ENCODE data around the gene KRT26. TPM values are rescaled to one million over a fixed set of nuclear protein-coding genes. Genes with fewer than 3 reads are reported as not detected.

KRT26 gene
- not detected in 2 replicates for total RNA-seq

GRCh38 chr17:40772101-40772500 lies at the start of gene KRT26:
TSS of gene KRT26 (minus strand) at chr17:40772201. CDS start at chr17:40772113, 88 bp downstream.

DNA sequence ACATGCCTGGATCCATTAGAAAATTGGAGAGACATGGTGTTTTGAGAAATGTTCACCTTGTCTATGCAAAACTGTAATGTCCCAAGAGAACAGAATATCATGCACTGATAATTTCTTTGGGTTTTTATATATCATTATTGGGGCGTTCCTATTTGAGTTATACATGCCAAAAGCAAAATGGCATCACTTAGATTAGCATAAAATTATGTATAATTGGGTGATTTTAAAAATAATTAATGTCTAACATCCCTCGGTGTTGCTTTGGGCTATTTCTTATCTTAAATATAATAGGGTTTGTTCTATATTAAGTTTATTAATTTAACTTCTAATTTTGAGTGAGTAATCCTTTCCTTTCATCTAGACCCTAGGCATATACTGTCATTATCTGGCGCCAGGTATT lies 27.9 kb upstream of the KRT26 start, which contains the start of gene KRT28:
TSS of gene KRT28 (minus strand) at position 101 of the 400 bp plus-strand sequence. CDS start at position 35, 66 bp downstream.

DNA sequence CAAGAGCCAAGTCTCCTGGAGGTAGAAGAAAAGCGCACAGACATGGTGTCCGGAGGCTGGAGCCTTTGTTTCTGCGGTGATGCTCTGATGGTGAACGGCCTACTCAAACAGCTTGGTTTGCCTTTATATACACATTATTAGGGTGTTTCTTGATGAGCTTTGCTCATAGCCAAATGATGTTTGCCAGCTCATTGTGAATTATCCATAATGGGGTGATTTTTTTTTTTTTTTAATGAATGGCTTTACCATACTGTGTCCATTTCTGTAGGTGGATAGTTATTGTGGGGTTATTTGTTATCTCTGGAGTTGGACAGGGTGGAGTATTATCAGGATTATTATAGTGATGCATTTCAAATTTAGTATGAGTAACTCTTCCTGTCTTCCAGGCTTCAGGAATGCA lies 10.4 kb upstream of the KRT26 start, which contains the start of gene KRT27:
TSS of gene KRT27 (minus strand) at position 101 of the 400 bp plus-strand sequence. CDS start at position 44, 57 bp downstream.

DNA sequence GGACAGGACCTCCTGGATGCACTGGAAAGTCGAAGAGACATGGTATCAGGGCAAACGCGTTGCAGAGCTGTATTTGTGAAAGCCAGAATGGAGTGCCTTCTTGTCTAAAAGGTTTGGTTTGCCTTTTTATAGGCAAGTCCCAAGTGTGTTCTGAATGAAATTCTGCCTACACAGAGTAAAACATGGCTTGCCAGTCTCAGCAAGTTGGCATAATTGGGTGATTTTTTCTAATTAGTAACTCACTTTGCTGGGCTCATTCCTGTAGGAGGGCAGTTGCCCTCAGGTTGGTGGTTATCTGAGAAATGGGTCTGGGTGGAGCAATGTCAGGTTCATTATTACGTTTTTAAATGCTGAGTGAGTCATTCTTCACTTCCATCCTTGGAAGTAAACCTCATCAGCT lies 16.8 kb downstream of the KRT26 start, which contains the start of gene KRT25:
TSS of gene KRT25 (minus strand) at position 101 of the 400 bp plus-strand sequence. CDS start at position 41, 60 bp downstream.

Other genes starting within 250 kb of the KRT26 start
- gene CCR7, start 206.7 kb downstream of the KRT26 start, total RNA-seq: not detected in 2 replicates
- gene SMARCE1, start 124.4 kb downstream of the KRT26 start, total RNA-seq: 90.9 and 91.8 TPM in 2 replicates
- not detected in 2 replicates for gene KRT222, start 107.0 kb downstream of the KRT26 start, total RNA-seq
- gene KRT24, start 68.4 kb downstream of the KRT26 start, total RNA-seq: not detected in 2 replicates
- not detected in 2 replicates for gene KRT25, start 16.9 kb downstream of the KRT26 start, total RNA-seq
- gene KRT27, start 10.3 kb upstream of the KRT26 start, total RNA-seq: not detected in 2 replicates
- not detected in 2 replicates for gene KRT28, start 27.8 kb upstream of the KRT26 start, total RNA-seq
- 2.1 and 3.4 TPM in 2 replicates for gene KRT10, start 50.4 kb upstream of the KRT26 start, total RNA-seq
- gene KRT12, start 95.0 kb upstream of the KRT26 start, total RNA-seq: not detected in 2 replicates
- not detected in 2 replicates for gene KRT20, start 113.0 kb upstream of the KRT26 start, total RNA-seq
- gene KRT23, start 165.4 kb upstream of the KRT26 start, total RNA-seq: 0.16 and 0.85 TPM in 2 replicates
- not detected in 2 replicates for gene KRT39, start 194.7 kb upstream of the KRT26 start, total RNA-seq
- not detected in 2 replicates for gene KRT40, start 212.1 kb upstream of the KRT26 start, total RNA-seq
- gene KRTAP3-3, start 222.0 kb upstream of the KRT26 start, total RNA-seq: not detected in 2 replicates
- not detected in 2 replicates for gene KRTAP3-2, start 227.7 kb upstream of the KRT26 start, total RNA-seq
- not detected in 2 replicates for gene KRTAP3-1, start 236.9 kb upstream of the KRT26 start, total RNA-seq

All from hair follicle dermal papilla cell (primary cell).